IPS-20b (cell line): ENCODE data around the gene ETDC.

ENCODE experiments used
- H3K27ac ChIP-seq: one replicate; pipeline ENCODE4 v1.5.1; 2013; ENCODE audit warnings: low read length
- H3K27me3 ChIP-seq: 2 replicates; pipeline ENCODE4 v1.6.1; 2013; ENCODE audit warnings: mild to moderate bottlenecking, low read length, inconsistent platforms; ENCODE audit not compliant: insufficient read depth
- H3K36me3 ChIP-seq: 2 replicates; pipeline ENCODE4 v1.6.1; 2013; ENCODE audit warnings: low read depth, mild to moderate bottlenecking, inconsistent platforms, low read length, moderate library complexity; ENCODE audit not compliant: insufficient read depth
- H3K4me1 ChIP-seq: 2 replicates; pipeline ENCODE4 v1.6.1; 2013; ENCODE audit warnings: mild to moderate bottlenecking, control low read depth, inconsistent platforms, low read length, moderate library complexity; ENCODE audit not compliant: insufficient read depth
- H3K4me3 ChIP-seq: 2 replicates; pipeline ENCODE4 v1.5.1; 2013; ENCODE audit warnings: mild to moderate bottlenecking, low read length, inconsistent platforms
- H3K9ac ChIP-seq: 2 replicates; pipeline ENCODE4 v1.6.1; 2013; ENCODE audit warnings: low read depth, mild to moderate bottlenecking, inconsistent platforms, low read length, moderate library complexity
- H3K9me3 ChIP-seq: 2 replicates; pipeline ENCODE4 v1.6.1; 2013; ENCODE audit warnings: mild to moderate bottlenecking, low read depth, low read length, inconsistent platforms; ENCODE audit not compliant: insufficient read depth

The ETDC gene

GRCh38 chrX:135347381-135348016 lies 38.2 kb downstream of the ETDC start:
- Histone ChIP-seq H3K36me3 (peaks cover 41% of the 10 kb centered on the region), H3K27me3 (no peaks in the 10 kb centered on the region), H3K9me3 (no peaks in the 10 kb centered on the region), H3K27ac (no peak overlapping the region), H3K4me1 (no peaks in the 10 kb centered on the region; the same call in 1 of the 2 replicates), H3K9ac (no peak overlapping the region), H3K4me3 (no peak overlapping the region)

- H3K9me3 ChIP-seq = no peaks in the 10 kb centered on the region
- no peaks in the 10 kb centered on the region for H3K4me1 ChIP-seq
- H3K4me3 ChIP-seq = no peak overlapping the region
- H3K9ac ChIP-seq = no peak overlapping the region
- no peak overlapping the region for H3K27ac ChIP-seq
- H3K36me3 ChIP-seq = peaks cover 20% of the 10 kb centered on the region
- H3K27me3 ChIP-seq = no peaks in the 10 kb centered on the region
Observed at GRCh38 chrX:135354288-135354687, 45.0 kb downstream of the ETDC start.
